ENCODE results near the gene CLPSL2.

Gene CLPSL2

GRCh38 chr6:35746516-35746915, 29.9 kb upstream of the CLPSL2 start:
- DNase-seq (ENCODE audit: low read depth) = no peak

GRCh38 chr6:35747877-35748276, 28.5 kb upstream of the CLPSL2 start:
- DNase-seq (ENCODE audit: low read depth) = no peak

GRCh38 chr6:35750557-35750956, 25.8 kb upstream of the CLPSL2 start:
- no peak for DNase-seq (ENCODE audit: low read depth)

GRCh38 chr6:35751594-35751993, 24.8 kb upstream of the CLPSL2 start:
- no peak for DNase-seq (ENCODE audit: low read depth)

- no peak for DNase-seq (ENCODE audit: low read depth)
These were observed 24.1 kb upstream of the CLPSL2 start for GRCh38 chr6:35752330-35752729.

GRCh38 chr6:35754452-35755277, 21.7 kb upstream of the CLPSL2 start:
- no peak for DNase-seq (ENCODE audit: low read depth)

- DNase-seq (ENCODE audit: low read depth) = no peak
These were observed 21.0 kb upstream of the CLPSL2 start for GRCh38 chr6:35755278-35755924.

- no peak for DNase-seq (ENCODE audit: low read depth)
These were observed 18.8 kb upstream of the CLPSL2 start for GRCh38 chr6:35757456-35758123.

- DNase-seq (ENCODE audit: low read depth) = no peak
These were observed 17.0 kb upstream of the CLPSL2 start for GRCh38 chr6:35759426-35759825.

GRCh38 chr6:35765739-35766138, 10.7 kb upstream of the CLPSL2 start:
- DNase-seq (ENCODE audit: low read depth) = no peak

- DNase-seq (ENCODE audit: low read depth) = no peak
These were observed 7.2 kb upstream of the CLPSL2 start for GRCh38 chr6:35769211-35769610.

- no peak for DNase-seq (ENCODE audit: low read depth)
These were observed 5.1 kb upstream of the CLPSL2 start for GRCh38 chr6:35771343-35771627.

- no peak for DNase-seq (ENCODE audit: low read depth)
These were observed 2.1 kb upstream of the CLPSL2 start for GRCh38 chr6:35774116-35774794.

- DNase-seq (ENCODE audit: low read depth) = no peak
These were observed 1.4 kb upstream of the CLPSL2 start for GRCh38 chr6:35775031-35775430.

GRCh38 chr6:35777356-35778102, 1.1 kb downstream of the CLPSL2 start:
- DNase-seq (ENCODE audit: low read depth) = no peak

- no peak for DNase-seq (ENCODE audit: low read depth)
These were observed 2.0 kb downstream of the CLPSL2 start for GRCh38 chr6:35778437-35778836.

- no peak for DNase-seq (ENCODE audit: low read depth)
These were observed 4.3 kb downstream of the CLPSL2 start, which contains the start of gene CLPSL1 for GRCh38 chr6:35780719-35781118. CLPSL1 (plus strand) TSS chr6:35781019; CDS start chr6:35781111, 92 bp downstream.

GRCh38 chr6:35781290-35781689, 4.9 kb downstream of the CLPSL2 start:
- no peak for DNase-seq (ENCODE audit: low read depth)

GRCh38 chr6:35782424-35782823, 6.0 kb downstream of the CLPSL2 start:
- DNase-seq (ENCODE audit: low read depth) = no peak

GRCh38 chr6:35784200-35784599, 7.8 kb downstream of the CLPSL2 start:
- DNase-seq (ENCODE audit: low read depth) = no peak

GRCh38 chr6:35786272-35786671, 9.9 kb downstream of the CLPSL2 start:
- DNase-seq (ENCODE audit: low read depth) = no peak

- DNase-seq (ENCODE audit: low read depth) = no peak
These were observed 10.4 kb downstream of the CLPSL2 start for GRCh38 chr6:35786810-35787209.

Measured in HS-5 (cell line).